MM.1S (cell line): ENCODE results near the gene MEPE.

ENCODE experiments used
- DNase-seq: peaks from one replicate; pipeline ENCODE4 v3.0.0-alpha.2; 2015
- H2AFZ ChIP-seq: fragments of 300-600 bp; sonication (generic); 2 replicates; pipeline ENCODE4 v1.6.0; 2016; ENCODE audit warnings: antibody characterized with exemption, low read length
- H3F3A ChIP-seq: fragments of 300-600 bp; sonication (generic); 2 replicates; pipeline ENCODE4 v1.6.1; 2016; ENCODE audit warnings: mild to moderate bottlenecking, antibody characterized with exemption, low read length, moderate library complexity, mixed read lengths; ENCODE audit not compliant: insufficient read depth
- H3K27ac ChIP-seq: fragments of 300-600 bp; sonication (generic); 2 replicates; pipeline ENCODE4 v1.5.1; 2016; ENCODE audit warnings: mild to moderate bottlenecking, low read length
- H3K27me3 ChIP-seq: fragments of 300-600 bp; sonication (generic); replicated peaks from 2 replicates; pipeline ENCODE4 v1.6.0; 2016; ENCODE audit warnings: low read length; ENCODE audit not compliant: insufficient read depth
- H3K36me3 ChIP-seq: fragments of 300-600 bp; sonication (generic); replicated peaks from 2 replicates; pipeline ENCODE4 v1.6.1; 2016; ENCODE audit warnings: mild to moderate bottlenecking, low read length, mixed read lengths; ENCODE audit not compliant: insufficient read depth
- H3K4me1 ChIP-seq: fragments of 300-600 bp; sonication (generic); 2 replicates; pipeline ENCODE4 v1.6.1; 2016; ENCODE audit warnings: low read length, mixed read lengths
- H3K4me2 ChIP-seq: fragments of 300-600 bp; sonication (generic); 2 replicates; pipeline ENCODE4 v1.6.0; 2016; ENCODE audit warnings: low read depth, low read length
- H3K4me3 ChIP-seq: fragments of 300-600 bp; sonication (generic); 2 replicates; pipeline ENCODE4 v1.5.1; 2016; ENCODE audit warnings: low read length, mixed read lengths
- H3K79me2 ChIP-seq: fragments of 300-600 bp; sonication (generic); 2 replicates; pipeline ENCODE4 v1.6.1; 2016; ENCODE audit warnings: mixed run types, low read length, mixed read lengths
- H3K9ac ChIP-seq: fragments of 300-600 bp; sonication (generic); 2 replicates; pipeline ENCODE4 v1.6.1; 2016; ENCODE audit warnings: low read length, mixed read lengths
- H3K9me2 ChIP-seq: fragments of 300-600 bp; sonication (generic); replicated peaks from 2 replicates; pipeline ENCODE4 v1.6.1; 2016; ENCODE audit warnings: mild to moderate bottlenecking, low read length, mixed read lengths; ENCODE audit not compliant: insufficient read depth
- H3K9me3 ChIP-seq: fragments of 300-600 bp; sonication (generic); replicated peaks from 2 replicates; pipeline ENCODE4 v1.6.1; 2016; ENCODE audit warnings: mild to moderate bottlenecking, low read length, mixed read lengths; ENCODE audit not compliant: insufficient read depth
- H4K20me1 ChIP-seq: fragments of 300-600 bp; sonication (generic); 2 replicates; pipeline ENCODE4 v1.6.1; 2016; ENCODE audit warnings: mild to moderate bottlenecking, low read length, moderate library complexity, mixed read lengths; ENCODE audit not compliant: insufficient read depth
- EZH2 ChIP-seq: fragments of 300-600 bp; sonication (generic); optimal IDR thresholded peaks from 2 replicates; pipeline ENCODE3; 2017; ENCODE audit warnings: low read depth, mild to moderate bottlenecking, antibody characterized with exemption, low read length, mixed read lengths
- EZH2phosphoT487 ChIP-seq: fragments of 300-600 bp; sonication (generic); IDR thresholded peaks from 2 replicates; pipeline ENCODE4 v1.6.1; 2018; ENCODE audit warnings: antibody characterized with exemption, low read length
- TF ChIP-seq, protein P1 (sequence below): fragments of 300-600 bp; sonication (generic); IDR thresholded peaks from 2 replicates; pipeline ENCODE4 v1.5.1; 2016; ENCODE audit warnings: antibody characterized with exemption, low read length, mixed read lengths

Gene MEPE

GRCh38 chr4:87863486-87863885 lies 30.7 kb downstream of the MEPE start:
- Histone ChIP-seq H3K4me3 (no peak overlapping the region), H2AFZ (no peak overlapping the region)
- DNase-seq, result no peak

DNA sequence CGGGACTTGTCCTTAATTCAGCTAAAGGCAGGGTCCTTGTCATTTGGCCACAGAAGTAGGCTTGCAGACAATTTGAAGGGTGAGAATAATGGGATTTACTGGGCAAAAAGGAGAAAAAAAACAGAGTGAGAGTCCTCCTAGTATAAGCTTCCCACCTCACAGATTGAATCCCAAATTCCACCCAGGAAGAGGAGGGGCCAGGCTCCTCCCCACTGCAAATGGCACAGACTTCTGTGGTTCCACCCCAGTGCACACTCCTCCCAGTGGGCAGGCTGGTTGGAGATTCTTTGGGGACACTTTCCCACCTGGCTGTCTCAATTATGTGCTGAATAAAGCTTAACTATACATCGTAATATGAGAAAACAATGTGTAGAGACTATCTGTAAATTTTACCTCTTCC lies 31.6 kb downstream of the MEPE start:
- Histone ChIP-seq H3K4me3 (no peak overlapping the region), H3F3A (no peaks in the 10 kb centered on the region), H3K4me1 (no peaks in the 10 kb centered on the region), H3K4me2 (no peak overlapping the region), H3K27me3 (no peaks in the 10 kb centered on the region), H3K36me3 (no peaks in the 10 kb centered on the region), H3K9me2 (no peaks in the 10 kb centered on the region), H2AFZ (no peak overlapping the region), H3K9ac (no peak overlapping the region), H4K20me1 (no peaks in the 10 kb centered on the region), H3K79me2 (no peaks in the 10 kb centered on the region), H3K9me3 (no peaks in the 10 kb centered on the region), H3K27ac (no peak overlapping the region)
- no peak for TF ChIP-seq EZH2
- TF ChIP-seq, protein P1, sequence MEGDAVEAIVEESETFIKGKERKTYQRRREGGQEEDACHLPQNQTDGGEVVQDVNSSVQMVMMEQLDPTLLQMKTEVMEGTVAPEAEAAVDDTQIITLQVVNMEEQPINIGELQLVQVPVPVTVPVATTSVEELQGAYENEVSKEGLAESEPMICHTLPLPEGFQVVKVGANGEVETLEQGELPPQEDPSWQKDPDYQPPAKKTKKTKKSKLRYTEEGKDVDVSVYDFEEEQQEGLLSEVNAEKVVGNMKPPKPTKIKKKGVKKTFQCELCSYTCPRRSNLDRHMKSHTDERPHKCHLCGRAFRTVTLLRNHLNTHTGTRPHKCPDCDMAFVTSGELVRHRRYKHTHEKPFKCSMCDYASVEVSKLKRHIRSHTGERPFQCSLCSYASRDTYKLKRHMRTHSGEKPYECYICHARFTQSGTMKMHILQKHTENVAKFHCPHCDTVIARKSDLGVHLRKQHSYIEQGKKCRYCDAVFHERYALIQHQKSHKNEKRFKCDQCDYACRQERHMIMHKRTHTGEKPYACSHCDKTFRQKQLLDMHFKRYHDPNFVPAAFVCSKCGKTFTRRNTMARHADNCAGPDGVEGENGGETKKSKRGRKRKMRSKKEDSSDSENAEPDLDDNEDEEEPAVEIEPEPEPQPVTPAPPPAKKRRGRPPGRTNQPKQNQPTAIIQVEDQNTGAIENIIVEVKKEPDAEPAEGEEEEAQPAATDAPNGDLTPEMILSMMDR, result no peak
- TF ChIP-seq EZH2phosphoT487, result no peak
- no peak for DNase-seq

More at GRCh38 chr4:87863486-87863885, 30.7 kb downstream of the MEPE start:
- H3K36me3 ChIP-seq, result no peaks in the 10 kb centered on the region
- no peaks in the 10 kb centered on the region for H3K9me2 ChIP-seq
- H3K4me1 ChIP-seq, result no peaks in the 10 kb centered on the region
- H3K4me2 ChIP-seq, result no peak overlapping the region
- H3K79me2 ChIP-seq, result no peaks in the 10 kb centered on the region
- no peaks in the 10 kb centered on the region for H3F3A ChIP-seq
- H3K27me3 ChIP-seq, result no peaks in the 10 kb centered on the region
- H3K27ac ChIP-seq, result no peak overlapping the region
- no peaks in the 10 kb centered on the region for H3K9me3 ChIP-seq
- no peak overlapping the region for H3K9ac ChIP-seq
- TF ChIP-seq, protein P1, result no peak
- TF ChIP-seq EZH2, result no peak
- TF ChIP-seq EZH2phosphoT487, result no peak
- H4K20me1 ChIP-seq, result no peaks in the 10 kb centered on the region

GRCh38 chr4:87865288-87865687 lies 32.5 kb downstream of the MEPE start:
- no peaks in the 10 kb centered on the region for H3K79me2 ChIP-seq
- no peak overlapping the region for H3K4me3 ChIP-seq
- DNase-seq, result no peak
- no peaks in the 10 kb centered on the region for H3F3A ChIP-seq
- no peaks in the 10 kb centered on the region for H3K9me2 ChIP-seq
- no peak overlapping the region for H3K9ac ChIP-seq
- no peaks in the 10 kb centered on the region for H3K36me3 ChIP-seq
- TF ChIP-seq EZH2phosphoT487, result no peak
- TF ChIP-seq, protein P1, result no peak
- TF ChIP-seq EZH2, result no peak
- H3K27ac ChIP-seq, result no peak overlapping the region
- H3K9me3 ChIP-seq, result no peaks in the 10 kb centered on the region
- no peak overlapping the region for H3K4me2 ChIP-seq
- no peaks in the 10 kb centered on the region for H3K27me3 ChIP-seq
- no peaks in the 10 kb centered on the region for H4K20me1 ChIP-seq
- no peaks in the 10 kb centered on the region for H3K4me1 ChIP-seq
- no peak overlapping the region for H2AFZ ChIP-seq
